ENCODE results near the gene MEGF6. TPM values are rescaled to one million over a fixed set of nuclear protein-coding genes. Genes with fewer than 3 reads are reported as not detected.

MEGF6 gene
- total RNA-seq, 2 donors from 2014 or later: 273 to 304 TPM

DNA sequence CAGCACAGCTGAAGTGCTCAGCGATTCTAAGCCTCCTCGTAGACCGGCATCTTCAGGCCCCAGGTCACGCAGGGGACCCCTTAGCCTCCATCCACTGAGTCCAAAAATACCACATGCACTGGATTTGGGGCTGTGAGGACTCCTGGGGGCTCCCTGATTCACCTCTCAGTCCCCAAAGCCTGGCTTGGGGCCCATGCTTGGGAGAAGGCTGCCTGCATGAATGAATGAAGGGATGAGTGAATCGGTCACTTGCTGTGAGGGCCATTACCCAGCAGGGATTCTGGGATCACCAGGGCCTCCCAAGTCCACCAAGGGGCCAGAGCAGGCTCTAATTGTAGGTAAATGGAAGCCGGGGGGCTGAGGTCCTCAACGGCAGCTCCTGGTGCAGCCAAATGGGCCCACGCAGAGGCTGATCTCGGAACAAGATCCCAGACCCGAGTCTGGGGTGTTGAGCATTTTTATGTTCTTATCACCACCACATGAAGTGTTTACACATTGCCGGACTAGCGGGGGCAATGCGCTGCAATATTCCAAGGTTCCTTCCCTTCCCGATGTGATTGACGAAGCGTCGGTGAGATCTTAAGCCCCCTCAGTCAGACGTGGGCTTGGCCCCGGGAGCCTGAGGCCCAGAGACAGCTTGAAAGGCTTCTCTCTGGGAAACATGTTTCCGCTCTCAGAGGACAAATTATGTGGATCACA is 170.4 kb downstream of the MEGF6 start:
- H3K9me3 ChIP-seq: no peaks in the 10 kb centered on the region
- H3K27ac ChIP-seq: no peak overlapping the region
- DNase-seq (ENCODE audit: low spot score) (no peak), ATAC-seq (ENCODE audit: insufficient number of reproducible peaks, low FRiP score, low read depth) (no peak)
- H3K4me3 ChIP-seq: no peak overlapping the region
- H3K27me3 ChIP-seq (replicated peaks; ENCODE audit: insufficient read depth): no peaks in the 10 kb centered on the region
- H3K4me1 ChIP-seq (ENCODE audit: control insufficient read depth in 1 of 2, low read depth in 2 of 2): no peaks in the 10 kb centered on the region
- no peak for TF ChIP-seq CTCF (IDR thresholded peaks at IDR 0.05)
- no peaks in the 10 kb centered on the region for H3K36me3 ChIP-seq

GRCh38 chr1:3440300-3440681 is 171.0 kb downstream of the MEGF6 start:
- Histone ChIP-seq H3K27me3 (replicated peaks; ENCODE audit: insufficient read depth) (no peaks in the 10 kb centered on the region), H3K9me3 (no peaks in the 10 kb centered on the region), H3K4me1 (ENCODE audit: control insufficient read depth in 1 of 2, low read depth in 2 of 2) (no peaks in the 10 kb centered on the region), H3K27ac (no peak overlapping the region), H3K4me3 (no peak overlapping the region), H3K36me3 (peaks cover 3% of the 10 kb centered on the region)
- no peak for DNase-seq (ENCODE audit: low spot score)
- ATAC-seq (ENCODE audit: insufficient number of reproducible peaks, low FRiP score, low read depth): no peak
- no peak for TF ChIP-seq CTCF (IDR thresholded peaks at IDR 0.05)

Other genes starting within 250 kb of the MEGF6 start
- gene ARHGEF16, start 156.8 kb downstream of the MEGF6 start, total RNA-seq: 1 to 10 TPM; 1.6 to 2.4 TPM
- 10 to 100 TPM; 27.4 to 37.6 TPM for gene TPRG1L, start 13.5 kb upstream of the MEGF6 start, total RNA-seq
- gene WRAP73, start 38.6 kb upstream of the MEGF6 start, total RNA-seq: 10 to 100 TPM; 22.1 to 24.9 TPM
- gene TP73, start 41.0 kb upstream of the MEGF6 start, total RNA-seq: not detected
- gene CCDC27, start 140.9 kb upstream of the MEGF6 start, total RNA-seq: not detected
- 1 to 10 TPM; 2.6 to 4.6 TPM for gene SMIM1, start 161.2 kb upstream of the MEGF6 start, total RNA-seq
- 10 to 100 TPM; 36.0 to 38.2 TPM for gene LRRC47, start 185.0 kb upstream of the MEGF6 start, total RNA-seq
- gene CEP104, start 245.7 kb upstream of the MEGF6 start, total RNA-seq: 10 to 100 TPM; 27.3 to 59.2 TPM
- 10 to 100 TPM in 1 of 2 donors, 1 to 10 TPM in 1; 7.8 to 20.2 TPM for gene DFFB, start 246.0 kb upstream of the MEGF6 start, total RNA-seq

All from thoracic aorta (tissue), 2 donors.